Measurements from ENCODE around the gene UBE2N.
"Not testable (repeated sequence)": the region's sequence is repeated elsewhere in the genome, so short reads cannot be mapped to it uniquely, and the experiment has no call there.

Gene UBE2N

GRCh38 chr12:93390549-93391297 lies 51.0 kb downstream of the UBE2N start:
- Mint-ChIP-seq H3K4me3 (peak overlapping the region; percentile 36 to 64), H3K27ac (peak overlapping the region; percentile 69), H3K4me1 (peaks cover 17 to 45% of the 10 kb centered on the region in 2 donors), H3K27me3 (no peaks in the 10 kb centered on the region), H3K9me3 (no peaks in the 10 kb centered on the region), H3K36me3 (peaks cover 14 to 37% of the 10 kb centered on the region in 2 donors)
- ATAC-seq (replicated peaks): peak; percentile 63 to 71
- DNase-seq: no peak

GRCh38 chr12:93390031-93390430 lies 51.7 kb downstream of the UBE2N start:
- peaks cover 17 to 42% of the 10 kb centered on the region in 2 donors for H3K36me3 Mint-ChIP-seq
- H3K9me3 Mint-ChIP-seq: no peaks in the 10 kb centered on the region
- no peak overlapping the region for H3K27ac Mint-ChIP-seq
- H3K4me3 Mint-ChIP-seq: no peak overlapping the region
- no peaks in the 10 kb centered on the region for H3K27me3 Mint-ChIP-seq
- peaks cover 22 to 52% of the 10 kb centered on the region in 2 donors for H3K4me1 Mint-ChIP-seq
- ATAC-seq (replicated peaks): no peak
- DNase-seq: no peak

- no peak for DNase-seq
- Mint-ChIP-seq H3K4me1 (peaks cover 24 to 65% of the 10 kb centered on the region in 2 donors), H3K9me3 (no peaks in the 10 kb centered on the region), H3K36me3 (peaks cover 20 to 41% of the 10 kb centered on the region in 2 donors), H3K27me3 (no peaks in the 10 kb centered on the region), H3K4me3 (no peak overlapping the region), H3K27ac (no peak overlapping the region)
- ATAC-seq (replicated peaks): peak; percentile 33 to 79
Measured at GRCh38 chr12:93387780-93388179, 54.0 kb downstream of the UBE2N start.

DNA sequence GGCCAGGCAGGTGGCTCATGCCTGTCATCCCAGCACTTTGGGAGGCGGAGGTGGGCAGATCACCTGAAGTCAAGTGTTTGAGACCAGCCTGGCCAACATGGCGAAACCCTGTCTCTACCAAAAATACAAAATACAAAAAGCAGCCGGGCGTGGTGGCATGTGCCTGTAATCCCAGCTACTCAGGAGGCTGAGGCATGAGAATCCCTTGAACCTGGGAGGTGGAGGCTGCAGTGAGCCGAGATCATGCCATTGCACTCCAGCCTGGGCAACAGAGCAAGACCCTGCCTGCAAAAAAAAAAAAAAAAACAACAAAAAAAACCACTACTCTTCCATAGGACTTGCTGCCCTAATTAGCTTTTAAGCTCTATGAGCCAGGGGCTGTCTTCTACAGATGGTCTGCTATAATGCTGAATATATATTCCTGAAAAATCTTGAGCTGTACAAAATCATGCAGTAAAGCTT lies 59.7 kb downstream of the UBE2N start:
- H3K27me3 Mint-ChIP-seq; H3K9me3 Mint-ChIP-seq; ATAC-seq (replicated peaks); DNase-seq; H3K27ac Mint-ChIP-seq: not testable (repeated sequence)
- Mint-ChIP-seq H3K4me3 (peak overlapping the region; percentile 99), H3K4me1 (peaks cover 20 to 58% of the 10 kb centered on the region in 2 donors), H3K36me3 (peaks cover 24 to 37% of the 10 kb centered on the region in 2 donors)

GRCh38 chr12:93381161-93381975 lies 60.4 kb downstream of the UBE2N start:
- ATAC-seq (replicated peaks): no peak
- Mint-ChIP-seq H3K27ac (peak overlapping the region; percentile 15), H3K4me3 (peak overlapping the region; percentile 99), H3K36me3 (peaks cover 24 to 37% of the 10 kb centered on the region in 2 donors), H3K9me3 (no peaks in the 10 kb centered on the region), H3K4me1 (peaks cover 25 to 65% of the 10 kb centered on the region in 2 donors), H3K27me3 (no peaks in the 10 kb centered on the region)
- no peak for DNase-seq

DNA sequence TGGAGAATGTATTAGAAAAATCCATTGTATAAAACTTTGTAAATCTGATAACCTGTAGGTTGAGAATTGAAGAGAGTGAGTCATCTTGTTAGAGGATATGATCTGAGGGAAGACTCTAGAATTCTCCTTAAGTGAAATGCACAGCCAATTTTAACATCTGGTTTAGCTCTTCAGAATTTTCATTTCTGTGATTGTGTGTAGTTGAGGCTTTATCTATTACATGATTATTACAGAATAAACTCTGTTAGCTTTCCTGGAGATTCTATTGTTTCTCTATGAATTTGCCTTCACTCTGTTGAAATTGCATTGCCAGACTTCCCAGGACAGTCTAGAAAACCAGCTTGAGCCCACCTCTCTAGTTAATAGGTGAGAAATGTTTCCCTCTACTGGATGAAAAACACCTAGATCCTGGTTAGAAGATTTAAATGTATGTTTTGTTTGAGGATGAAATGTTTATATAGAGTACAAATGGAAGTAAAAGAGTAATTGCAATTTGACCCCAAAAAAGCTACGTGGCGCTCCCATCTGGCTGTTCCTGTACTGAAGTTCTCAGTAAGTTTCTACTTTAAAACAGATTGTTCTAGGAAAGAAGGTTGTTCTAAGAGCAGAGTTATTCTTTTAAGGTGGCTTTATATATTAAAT lies 61.1 kb downstream of the UBE2N start:
- Mint-ChIP-seq H3K27me3 (no peaks in the 10 kb centered on the region), H3K4me3 (peak overlapping the region; percentile 99), H3K9me3 (no peaks in the 10 kb centered on the region), H3K36me3 (peaks cover 24 to 37% of the 10 kb centered on the region in 2 donors), H3K27ac (peak overlapping the region; percentile 11), H3K4me1 (peaks cover 27 to 66% of the 10 kb centered on the region in 2 donors)
- DNase-seq: no peak
- ATAC-seq (replicated peaks): no peak

DNA sequence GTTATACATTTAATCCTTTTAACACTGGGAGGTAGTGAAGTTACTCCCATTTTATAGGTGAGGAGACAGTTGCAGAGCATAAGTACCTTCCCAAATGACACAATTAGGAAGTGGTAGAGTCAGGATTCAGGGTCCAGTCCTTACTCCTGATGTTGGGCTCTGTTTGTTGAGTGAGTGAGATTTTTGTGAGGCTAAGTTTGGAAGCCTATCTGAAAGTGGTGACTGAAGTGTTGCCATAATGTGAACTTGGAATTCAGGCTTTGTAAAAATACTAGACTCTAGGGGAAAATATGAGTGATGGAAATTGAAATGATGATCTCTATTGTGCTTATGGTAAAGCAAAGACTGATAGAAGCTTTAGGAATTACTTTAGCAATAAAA lies 61.8 kb downstream of the UBE2N start:
- no peaks in the 10 kb centered on the region for H3K27me3 Mint-ChIP-seq
- ATAC-seq (replicated peaks) (no peak), DNase-seq (no peak)
- H3K4me1 Mint-ChIP-seq: peaks cover 21 to 60% of the 10 kb centered on the region in 2 donors
- peak overlapping the region; percentile 99 for H3K4me3 Mint-ChIP-seq
- peak overlapping the region; percentile 100 for H3K27ac Mint-ChIP-seq
- H3K36me3 Mint-ChIP-seq: peaks cover 19 to 31% of the 10 kb centered on the region in 2 donors
- H3K9me3 Mint-ChIP-seq: no peaks in the 10 kb centered on the region

DNA sequence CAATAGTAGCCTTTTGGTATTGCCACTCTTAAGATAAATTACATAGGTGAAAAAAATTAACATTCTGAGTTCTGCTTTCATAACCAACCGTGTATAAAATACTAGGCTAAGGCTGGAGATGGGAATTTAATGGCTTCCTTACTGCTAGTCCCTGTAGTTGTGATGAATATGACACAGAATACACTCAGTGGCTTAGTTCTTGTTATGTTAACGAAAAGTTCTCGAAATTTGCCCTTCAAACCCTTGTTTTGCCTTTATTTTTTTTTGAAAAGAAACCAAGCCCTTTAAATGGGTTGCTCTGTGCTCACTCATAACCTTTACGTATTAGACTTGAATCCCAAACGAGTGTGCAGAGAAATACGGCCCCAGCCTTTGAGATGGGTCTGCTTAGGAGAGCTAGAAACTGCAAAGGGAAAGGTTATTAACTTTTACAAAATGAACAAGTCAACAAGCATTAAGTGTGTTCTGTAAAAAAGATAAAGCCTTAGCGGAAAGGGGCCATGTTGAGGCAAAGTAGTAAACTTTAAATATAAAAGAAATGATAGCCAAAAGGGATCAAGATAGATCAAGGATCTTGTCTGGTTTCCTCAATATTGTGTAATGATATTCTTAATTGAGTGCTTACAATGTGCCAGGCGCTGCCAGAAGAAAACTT lies 62.3 kb downstream of the UBE2N start:
- peak overlapping the region; percentile 100 for H3K27ac Mint-ChIP-seq
- ATAC-seq (replicated peaks) (no peak), DNase-seq (no peak)
- peak overlapping the region; percentile 99 for H3K4me3 Mint-ChIP-seq
- peaks cover 18 to 29% of the 10 kb centered on the region in 2 donors for H3K36me3 Mint-ChIP-seq
- peaks cover 20 to 58% of the 10 kb centered on the region in 2 donors for H3K4me1 Mint-ChIP-seq
- H3K27me3 Mint-ChIP-seq: no peaks in the 10 kb centered on the region
- no peaks in the 10 kb centered on the region for H3K9me3 Mint-ChIP-seq

DNA sequence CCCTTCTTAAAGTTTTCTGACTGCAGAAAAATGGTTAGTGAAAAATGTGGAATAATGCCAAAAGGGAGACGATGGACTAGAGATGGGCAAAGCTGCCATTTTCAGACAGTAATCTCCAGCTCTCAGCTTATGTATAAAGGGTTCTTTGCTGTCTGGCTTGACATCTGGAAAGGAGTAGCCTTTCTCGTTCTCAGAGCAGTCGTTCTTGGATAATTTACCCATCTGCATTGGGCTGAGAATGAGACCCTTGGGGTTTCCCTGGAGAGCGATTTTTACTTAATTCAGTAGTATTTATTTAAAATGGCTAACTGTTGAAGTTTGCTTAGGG lies 62.8 kb downstream of the UBE2N start:
- no peak for DNase-seq
- H3K36me3 Mint-ChIP-seq: peaks cover 18 to 29% of the 10 kb centered on the region in 2 donors
- no peaks in the 10 kb centered on the region for H3K9me3 Mint-ChIP-seq
- H3K4me3 Mint-ChIP-seq: peak overlapping the region; percentile 99
- no peak for ATAC-seq (replicated peaks)
- H3K27ac Mint-ChIP-seq: peak overlapping the region; percentile 100
- peaks cover 20 to 58% of the 10 kb centered on the region in 2 donors for H3K4me1 Mint-ChIP-seq
- no peaks in the 10 kb centered on the region for H3K27me3 Mint-ChIP-seq

DNA sequence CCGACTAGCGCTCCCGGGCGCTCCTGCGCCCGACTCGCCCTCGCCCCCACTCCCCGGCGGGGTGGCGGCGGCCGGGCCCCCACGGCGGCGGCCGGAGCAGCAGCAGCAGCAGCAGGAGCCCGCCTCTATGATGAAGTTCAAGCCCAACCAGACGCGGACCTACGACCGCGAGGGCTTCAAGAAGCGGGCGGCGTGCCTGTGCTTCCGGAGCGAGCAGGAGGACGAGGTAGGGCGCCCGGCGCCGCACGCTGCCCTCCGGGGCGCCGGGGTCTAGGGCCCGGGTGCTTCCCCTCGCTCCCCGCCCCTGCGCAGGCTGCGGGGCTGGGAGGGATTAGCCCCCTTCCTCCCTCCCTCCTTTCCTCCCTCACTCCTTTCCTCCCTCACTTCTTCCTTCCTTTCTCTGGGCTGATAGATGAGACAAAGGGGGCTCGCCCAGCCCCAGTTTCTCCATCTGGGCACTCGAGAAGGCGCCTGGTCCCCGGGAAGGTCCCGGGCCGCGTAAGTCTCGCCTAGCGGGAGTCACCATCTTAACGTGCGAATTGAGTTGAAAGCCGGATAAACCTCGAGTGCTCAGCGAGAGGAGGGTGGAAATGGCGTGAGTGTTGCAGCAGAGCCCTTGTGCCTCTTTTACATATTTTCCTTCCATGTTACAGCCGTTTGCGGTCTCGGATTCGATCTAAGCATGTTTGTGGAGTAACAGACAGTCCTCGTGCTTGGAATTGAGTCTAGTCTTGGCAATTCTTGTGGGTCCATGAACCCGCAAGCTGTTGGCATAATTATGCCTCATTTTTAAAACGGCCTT lies 63.4 kb downstream of the UBE2N start:
- ATAC-seq (replicated peaks) (peak; percentile 56 to 61), DNase-seq (peak; percentile 50)
- H3K27ac Mint-ChIP-seq: peak overlapping the region; percentile 100
- not testable (repeated sequence) for H3K27me3 Mint-ChIP-seq, H3K9me3 Mint-ChIP-seq
- H3K36me3 Mint-ChIP-seq: peaks cover 18 to 29% of the 10 kb centered on the region in 2 donors
- H3K4me1 Mint-ChIP-seq: peaks cover 20 to 53% of the 10 kb centered on the region in 2 donors
- H3K4me3 Mint-ChIP-seq: peak overlapping the region; percentile 99

DNA sequence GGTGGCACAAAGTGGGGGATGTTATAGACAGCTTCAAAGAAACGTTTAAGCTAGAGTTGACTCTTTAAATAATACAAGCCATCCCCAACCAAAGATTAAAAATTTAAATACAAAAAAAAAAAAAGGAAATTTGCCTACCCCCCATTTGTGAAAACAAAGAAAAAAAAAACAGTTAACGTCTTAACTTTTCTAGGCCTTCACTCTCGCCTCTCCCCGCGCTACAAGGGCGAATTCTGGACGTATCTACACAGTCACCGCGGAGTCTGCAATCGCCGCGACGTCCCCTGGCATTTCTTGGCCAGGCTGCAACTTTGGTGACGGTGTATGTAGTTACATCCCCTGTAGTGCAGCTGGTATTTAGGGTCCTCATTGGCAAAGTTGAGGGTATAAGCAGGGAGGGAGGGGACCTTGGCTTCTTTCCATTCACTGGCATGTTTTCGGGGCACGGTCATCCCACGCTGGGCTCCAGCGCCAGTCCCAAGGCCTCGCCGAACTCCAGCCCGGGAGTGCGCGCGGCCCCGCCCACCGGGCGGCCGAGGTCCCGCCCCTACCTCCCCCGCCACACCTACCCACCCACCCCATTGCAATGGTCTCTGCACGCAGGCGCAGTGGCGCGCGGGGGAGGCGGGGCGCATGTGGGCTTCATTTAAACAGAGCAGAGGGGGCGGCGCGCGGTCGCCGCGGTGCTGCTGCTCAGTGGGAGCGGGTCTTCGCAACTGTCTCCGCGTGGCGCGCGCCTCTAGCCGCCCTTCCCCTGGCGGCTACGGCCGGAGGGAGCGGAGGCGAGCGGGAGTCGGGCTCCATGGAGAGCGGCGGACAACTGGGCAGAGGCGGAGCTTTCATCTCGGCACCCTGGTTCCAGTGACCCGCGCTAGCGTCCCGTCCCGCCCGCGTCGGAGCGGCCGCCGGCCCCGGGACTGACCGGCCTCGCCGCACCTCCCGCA lies 64.2 kb downstream of the UBE2N start, which contains the start of gene NUDT4:
Gene NUDT4, plus strand, starts transcription at position 674 of the 944 bp plus-strand sequence. CDS start 398 bp downstream, outside the sequence.
- Mint-ChIP-seq H3K4me3 (peak within 1 kb of the TSS; percentile 99), H3K4me1 (peaks cover 18 to 46% of the 10 kb centered on the region in 2 donors), H3K9me3 (no peaks in the 10 kb centered on the region), H3K27ac (peak within 1 kb of the TSS; percentile 100), H3K36me3 (peaks cover 14 to 29% of the 10 kb centered on the region in 2 donors), H3K27me3 (no peaks in the 10 kb centered on the region)
- DNase-seq (peak; percentile 91), ATAC-seq (replicated peaks) (peak; percentile 82 to 90)

GRCh38 chr12:93376436-93377251 lies 65.1 kb downstream of the UBE2N start:
- peak overlapping the region; percentile 42 to 95 for H3K4me3 Mint-ChIP-seq
- H3K27me3 Mint-ChIP-seq: peaks cover 0 to 4% of the 10 kb centered on the region in 2 donors
- H3K36me3 Mint-ChIP-seq: peaks cover 11 to 22% of the 10 kb centered on the region in 2 donors
- ATAC-seq (replicated peaks): no peak
- H3K9me3 Mint-ChIP-seq: no peaks in the 10 kb centered on the region
- peaks cover 16 to 37% of the 10 kb centered on the region in 2 donors for H3K4me1 Mint-ChIP-seq
- DNase-seq: no peak
- no peak overlapping the region for H3K27ac Mint-ChIP-seq

Measured in stimulated activated naive B cell treated with anti-CD40 and anti-IgM and Interleukin-4, amounts not matched to agents 10 μg/mL and 1 μg/mL and 100 μg/mL, for 72 hours (primary cell).